ENCODE measurements around the gene SEL1L2. TPM values are rescaled to one million over a fixed set of nuclear protein-coding genes. Genes with fewer than 3 reads are reported as not detected.

SEL1L2 gene
- total RNA-seq, 3 donors from 2014 or later = 7.4 TPM; not detected in 2

GRCh38 chr20:13809855-13810254 lies 180.6 kb downstream of the SEL1L2 start:
- intact Hi-C loops (cut with DNase I; ENCODE audit: low total_unique reads) = loop anchor here (10.0 kb wide), 1 partner anchor 245 kb away; no protein-coding TSS in a partner anchor
- H3K9me3 ChIP-seq = no peaks in the 10 kb centered on the region
- DNase-seq (ENCODE audit: low spot score in 2 of 2) = no peak
- no peaks in the 10 kb centered on the region for H3K36me3 ChIP-seq
- no peak overlapping the region for H3K4me3 ChIP-seq
- no peaks in the 10 kb centered on the region for H3K27me3 ChIP-seq
- H3K4me1 ChIP-seq = no peaks in the 10 kb centered on the region
- TF ChIP-seq POLR2A (IDR thresholded peaks at IDR 0.05) = no peak
- TF ChIP-seq CTCF (IDR thresholded peaks at IDR 0.05) = no peak
- no peak for TF ChIP-seq POLR2AphosphoS5 (IDR thresholded peaks at IDR 0.05)
- H3K27ac ChIP-seq = no peak overlapping the region

DNA sequence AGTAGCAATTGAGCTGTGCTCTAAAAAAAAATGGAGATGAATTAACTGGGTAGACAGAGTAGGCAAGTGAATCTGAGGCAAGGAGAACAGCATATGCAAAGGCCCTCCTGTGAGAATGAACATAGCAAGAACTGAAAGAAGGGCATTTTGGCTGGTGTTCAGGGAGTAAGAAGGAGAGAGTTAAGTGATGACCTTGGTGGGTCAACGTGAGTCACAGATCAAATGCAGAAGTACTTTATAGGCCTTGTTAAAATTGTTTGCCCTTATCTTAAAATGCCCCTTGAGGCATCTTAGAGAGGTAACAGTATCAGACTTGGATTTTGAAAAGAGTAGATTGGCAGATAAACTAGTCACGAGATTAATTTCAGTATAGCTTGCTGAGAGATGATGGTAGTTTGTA lies 181.0 kb downstream of the SEL1L2 start:
- Histone ChIP-seq H3K36me3 (no peaks in the 10 kb centered on the region), H3K9me3 (no peaks in the 10 kb centered on the region), H3K27ac (no peak overlapping the region), H3K4me3 (no peak overlapping the region), H3K27me3 (no peaks in the 10 kb centered on the region), H3K4me1 (no peaks in the 10 kb centered on the region)
- no peak for DNase-seq (ENCODE audit: low spot score in 2 of 2)
- intact Hi-C loops (cut with DNase I; ENCODE audit: low total_unique reads) = no loop called here
- TF ChIP-seq CTCF (IDR thresholded peaks at IDR 0.05) = no peak
- no peak for TF ChIP-seq POLR2A (IDR thresholded peaks at IDR 0.05)
- no peak for TF ChIP-seq POLR2AphosphoS5 (IDR thresholded peaks at IDR 0.05)

DNA sequence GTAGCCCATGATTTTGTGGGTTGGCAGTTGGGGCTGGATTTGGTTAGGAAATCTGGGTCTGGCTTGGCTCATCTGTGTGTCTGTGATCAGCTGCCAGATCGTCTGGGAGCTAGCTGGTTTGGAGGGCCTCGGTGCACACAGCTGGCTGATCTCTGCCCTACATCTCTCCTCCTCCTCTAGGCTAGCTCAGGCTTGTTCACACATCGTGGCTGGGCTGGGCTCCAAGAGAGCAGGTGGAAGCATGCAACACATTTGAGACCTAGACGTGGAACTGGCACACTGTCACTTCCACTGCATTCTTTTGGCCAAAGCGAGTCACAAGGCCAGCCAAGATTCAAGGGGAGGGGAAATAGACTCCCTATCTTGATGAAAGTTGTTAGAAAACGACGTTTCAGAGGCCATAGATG lies 189.7 kb downstream of the SEL1L2 start:
- H3K4me1 ChIP-seq = no peaks in the 10 kb centered on the region
- intact Hi-C loops (cut with DNase I; ENCODE audit: low total_unique reads) = no loop called here
- no peaks in the 10 kb centered on the region for H3K27me3 ChIP-seq
- H3K36me3 ChIP-seq = peaks cover 3% of the 10 kb centered on the region
- peak overlapping the region; percentile 66 to 77 for H3K27ac ChIP-seq
- no peaks in the 10 kb centered on the region for H3K9me3 ChIP-seq
- DNase-seq (ENCODE audit: low spot score in 2 of 2) = peak; percentile 77 to 95
- no peak overlapping the region for H3K4me3 ChIP-seq
- TF ChIP-seq CTCF (IDR thresholded peaks at IDR 0.05) = no peak
- peak; percentile 45 to 80 (median 52) for TF ChIP-seq POLR2AphosphoS5 (IDR thresholded peaks at IDR 0.05)

DNA sequence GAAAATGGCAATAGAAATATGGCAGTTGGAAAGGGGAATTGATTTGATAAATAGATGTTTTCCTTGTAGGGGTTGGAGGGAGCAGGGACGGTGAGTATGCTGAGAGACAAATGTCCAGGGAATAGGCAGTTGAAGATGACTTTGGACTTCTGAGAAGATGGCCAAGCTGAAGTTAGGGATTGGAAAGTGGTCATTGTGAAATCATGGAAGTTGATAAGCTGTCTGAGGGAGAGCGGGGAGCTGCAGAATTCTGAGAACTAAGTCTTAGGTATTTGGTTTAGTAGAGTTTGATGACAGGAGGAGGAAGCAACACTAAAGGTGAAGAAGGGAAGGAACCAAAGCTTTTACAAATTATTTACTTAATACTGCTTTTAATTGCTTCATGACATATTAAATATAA lies 190.4 kb downstream of the SEL1L2 start:
- H3K4me1 ChIP-seq = no peaks in the 10 kb centered on the region
- H3K4me3 ChIP-seq = no peak overlapping the region
- no peaks in the 10 kb centered on the region for H3K9me3 ChIP-seq
- peak overlapping the region; percentile 66 to 77 for H3K27ac ChIP-seq
- intact Hi-C loops (cut with DNase I; ENCODE audit: low total_unique reads) = no loop called here
- DNase-seq (ENCODE audit: low spot score in 2 of 2) = no peak
- TF ChIP-seq CTCF (IDR thresholded peaks at IDR 0.05) (no peak), POLR2A (IDR thresholded peaks at IDR 0.05) (no peak), POLR2AphosphoS5 (IDR thresholded peaks at IDR 0.05) (no peak)
- H3K36me3 ChIP-seq = peaks cover 3% of the 10 kb centered on the region
- H3K27me3 ChIP-seq = no peaks in the 10 kb centered on the region

Other genes with a start within 250 kb of the SEL1L2 start
- gene ESF1, start 205.7 kb downstream of the SEL1L2 start, total RNA-seq = 10 to 100 TPM; 13.8 to 19.0 (median 17.7) TPM
- 10 to 100 TPM; 15.7 to 20.5 (median 17.0) TPM for gene NDUFAF5, start 205.6 kb downstream of the SEL1L2 start, total RNA-seq
- gene MACROD2, start 4.9 kb upstream of the SEL1L2 start, total RNA-seq = 10 to 100 TPM in 1 of 3 donors, 1 to 10 TPM in 2; 6.7 to 26.8 (median 8.8) TPM